Coronary artery (tissue), 2 donors: ENCODE results near the gene CHD5.

ENCODE experiments used
- DNase-seq: peaks from one replicate; pipeline ENCODE4 v3.0.0-alpha.2; 2017; ENCODE audit warnings: low spot score
- H3K27ac ChIP-seq, 2 donors: fragments of 200-600 bp; sonication (generic); one replicate each; pipeline ENCODE4 v1.5.1; 2016 to 2019
- H3K4me3 ChIP-seq: fragments of 200-600 bp; sonication (generic); 2 replicates; pipeline ENCODE4 v1.5.1; 2016; ENCODE audit warnings: mild to moderate bottlenecking, moderate library complexity
- TF ChIP-seq, protein P1 (sequence below): fragments of 200-600 bp; sonication (generic); IDR thresholded peaks from one replicate; pipeline ENCODE4 v1.5.1; 2019; ENCODE audit warnings: antibody characterized with exemption

Gene CHD5

DNA sequence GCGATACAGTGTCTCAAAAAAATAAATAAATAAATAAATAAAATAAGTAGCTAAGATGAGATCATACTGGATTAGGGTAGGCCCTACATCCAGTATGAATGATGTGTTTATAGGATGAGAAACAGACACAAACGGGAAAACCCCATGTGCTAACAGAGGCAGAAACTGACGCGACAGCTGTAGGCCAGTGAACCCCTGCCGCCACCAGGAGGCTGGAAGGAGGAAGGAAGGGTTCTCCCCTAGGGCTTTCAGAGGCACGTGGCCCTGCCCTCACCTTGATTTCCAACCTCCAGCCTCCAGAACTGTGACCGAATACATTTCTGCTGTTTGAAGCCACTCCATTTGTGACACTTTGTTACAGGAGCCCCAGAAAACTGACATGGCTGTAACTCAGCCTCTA lies 38.5 kb downstream of the CHD5 start:
- H3K4me3 ChIP-seq: no peak overlapping the region
- DNase-seq: no peak
- H3K27ac ChIP-seq: no peak overlapping the region
- TF ChIP-seq, protein P1, sequence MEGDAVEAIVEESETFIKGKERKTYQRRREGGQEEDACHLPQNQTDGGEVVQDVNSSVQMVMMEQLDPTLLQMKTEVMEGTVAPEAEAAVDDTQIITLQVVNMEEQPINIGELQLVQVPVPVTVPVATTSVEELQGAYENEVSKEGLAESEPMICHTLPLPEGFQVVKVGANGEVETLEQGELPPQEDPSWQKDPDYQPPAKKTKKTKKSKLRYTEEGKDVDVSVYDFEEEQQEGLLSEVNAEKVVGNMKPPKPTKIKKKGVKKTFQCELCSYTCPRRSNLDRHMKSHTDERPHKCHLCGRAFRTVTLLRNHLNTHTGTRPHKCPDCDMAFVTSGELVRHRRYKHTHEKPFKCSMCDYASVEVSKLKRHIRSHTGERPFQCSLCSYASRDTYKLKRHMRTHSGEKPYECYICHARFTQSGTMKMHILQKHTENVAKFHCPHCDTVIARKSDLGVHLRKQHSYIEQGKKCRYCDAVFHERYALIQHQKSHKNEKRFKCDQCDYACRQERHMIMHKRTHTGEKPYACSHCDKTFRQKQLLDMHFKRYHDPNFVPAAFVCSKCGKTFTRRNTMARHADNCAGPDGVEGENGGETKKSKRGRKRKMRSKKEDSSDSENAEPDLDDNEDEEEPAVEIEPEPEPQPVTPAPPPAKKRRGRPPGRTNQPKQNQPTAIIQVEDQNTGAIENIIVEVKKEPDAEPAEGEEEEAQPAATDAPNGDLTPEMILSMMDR: no peak

DNA sequence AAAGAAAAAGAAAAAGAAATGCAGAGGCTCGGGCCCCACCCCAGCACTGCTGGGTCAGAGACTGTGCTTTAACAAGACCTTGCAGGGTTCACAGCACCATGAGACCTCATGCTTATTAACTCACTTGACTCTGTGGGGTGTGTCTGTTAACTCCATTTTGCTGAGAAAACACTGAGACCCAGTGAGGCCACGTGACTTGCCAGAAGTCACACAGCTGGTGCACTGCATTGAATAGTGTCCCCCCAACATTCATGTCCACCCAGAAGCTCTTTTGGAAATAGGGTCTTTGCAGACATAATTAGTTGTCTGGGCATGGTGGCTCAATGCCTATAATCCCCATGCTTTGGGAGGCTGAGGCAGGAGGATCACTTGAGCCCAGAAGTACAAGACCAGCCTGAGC lies 39.7 kb downstream of the CHD5 start:
- no peak overlapping the region for H3K4me3 ChIP-seq
- TF ChIP-seq, protein P1: no peak
- no peak for DNase-seq
- no peak overlapping the region for H3K27ac ChIP-seq

DNA sequence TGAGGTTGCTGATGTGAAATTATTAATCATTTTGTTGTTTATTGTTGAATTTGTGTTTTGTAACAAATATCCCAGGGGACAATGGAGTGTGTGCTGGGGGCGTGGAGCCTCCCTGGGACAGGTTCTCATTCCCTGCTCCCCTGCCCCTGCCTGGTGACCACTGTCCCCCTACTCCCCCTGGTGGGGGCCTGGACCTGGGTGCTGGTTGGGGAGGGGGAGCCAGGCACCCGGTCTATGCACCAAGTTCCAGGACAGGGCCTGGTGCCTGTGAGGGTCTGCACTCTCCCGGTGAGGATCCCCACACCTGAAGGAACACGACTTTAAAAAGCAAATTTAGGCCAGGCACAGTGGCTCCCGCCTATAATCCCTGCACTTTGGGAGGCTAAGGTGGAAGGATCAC lies 42.4 kb downstream of the CHD5 start:
- DNase-seq: no peak
- TF ChIP-seq, protein P1: no peak
- H3K4me3 ChIP-seq: no peak overlapping the region
- no peak overlapping the region for H3K27ac ChIP-seq

DNA sequence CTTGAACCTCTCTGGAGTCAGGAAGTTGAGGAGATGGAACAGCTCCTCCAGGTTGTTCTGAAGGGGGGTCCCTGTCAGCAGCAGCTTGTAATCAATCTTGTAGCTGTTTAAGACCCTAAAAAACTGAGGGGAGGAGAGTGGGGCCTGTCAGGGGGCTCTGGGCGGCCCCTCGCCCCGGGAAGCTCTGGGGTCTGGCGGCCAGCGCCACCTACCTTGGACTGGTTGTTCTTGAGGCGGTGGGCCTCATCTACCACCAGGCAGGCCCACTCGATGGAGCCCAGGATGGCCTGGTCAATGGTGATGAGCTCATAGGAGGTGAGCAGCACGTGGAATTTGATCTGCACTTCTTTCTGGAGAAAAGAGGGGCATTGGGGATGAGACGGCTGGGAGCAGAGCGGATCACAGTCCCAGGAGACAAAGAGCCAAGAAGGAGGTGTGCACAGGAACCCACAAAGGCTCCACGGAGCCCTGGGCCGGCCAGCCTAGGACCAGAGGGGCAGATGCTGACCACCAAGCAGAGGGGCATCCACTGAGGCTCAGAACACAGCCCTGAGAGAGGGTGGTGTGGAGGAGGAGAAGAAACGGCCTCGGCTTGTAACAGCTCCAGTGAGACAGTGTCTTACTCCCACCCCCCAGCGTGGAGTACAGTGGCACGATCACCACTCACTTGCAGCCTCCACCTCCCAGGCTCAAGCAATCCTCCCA lies 43.5 kb downstream of the CHD5 start:
- TF ChIP-seq, protein P1: no peak
- Histone ChIP-seq H3K27ac (no peak overlapping the region), H3K4me3 (no peak overlapping the region)
- no peak for DNase-seq

DNA sequence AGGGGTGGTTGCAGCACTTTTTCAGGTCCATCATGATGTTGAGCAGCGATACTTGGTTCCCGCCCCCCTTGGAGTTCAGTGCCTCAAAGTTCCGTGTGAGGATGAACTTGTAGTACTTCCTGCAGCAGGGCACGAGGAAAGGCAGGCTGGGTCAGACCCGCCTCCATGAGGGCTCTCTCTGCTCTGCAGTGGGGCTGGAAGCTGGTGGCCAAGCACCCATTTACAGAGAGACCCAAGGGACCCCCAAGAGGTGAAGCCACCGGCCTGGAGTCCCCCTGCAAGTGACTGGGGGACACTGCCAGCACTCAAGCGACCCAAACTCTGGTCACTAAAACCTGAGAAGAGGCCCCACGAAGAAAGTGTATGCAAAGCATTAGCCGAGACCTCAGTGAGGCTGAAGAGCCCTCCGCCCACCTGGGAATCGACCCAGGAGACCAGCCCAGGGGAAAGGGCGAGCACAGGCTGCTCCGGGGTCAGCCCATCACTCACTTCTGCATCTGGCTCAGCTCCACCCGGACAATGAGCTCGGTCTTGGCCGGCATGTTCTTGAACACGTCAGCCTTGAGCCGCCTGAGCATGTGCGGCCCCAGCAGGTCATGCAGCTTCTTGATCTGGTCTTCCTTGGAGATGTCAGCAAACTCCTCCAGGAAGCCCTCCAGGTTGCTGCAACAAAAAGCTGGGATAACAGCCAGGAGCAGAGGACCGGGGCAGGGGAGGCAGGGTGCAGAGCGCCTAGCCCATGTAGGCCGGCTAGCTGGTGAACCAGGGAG lies 45.2 kb downstream of the CHD5 start:
- DNase-seq: no peak

DNA sequence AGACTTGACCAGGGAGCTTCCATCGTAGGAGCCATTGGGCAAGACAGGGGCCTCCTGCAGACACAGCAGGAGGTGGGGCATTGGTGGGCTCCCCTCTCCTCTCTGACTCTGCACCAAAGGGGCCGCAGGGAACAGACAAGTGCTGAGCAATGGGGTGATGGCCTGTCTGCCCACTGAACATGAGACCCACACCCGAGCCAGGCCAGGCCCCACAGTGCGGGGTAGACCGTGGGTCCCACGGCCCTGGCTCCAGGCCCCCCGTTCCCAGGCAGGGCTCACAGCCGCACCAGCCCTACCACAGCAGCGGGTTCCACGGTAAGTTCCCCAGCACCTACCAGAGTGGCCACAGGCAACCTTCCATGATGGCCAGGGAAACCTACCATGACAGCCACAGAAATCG lies 45.9 kb downstream of the CHD5 start:
- no peak for DNase-seq
- no peak overlapping the region for H3K4me3 ChIP-seq
- H3K27ac ChIP-seq: no peak overlapping the region
- TF ChIP-seq, protein P1: no peak

More for the DNA sequence above, 45.2 kb downstream of the CHD5 start:
- no peak overlapping the region for H3K27ac ChIP-seq
- H3K4me3 ChIP-seq: no peak overlapping the region
- TF ChIP-seq, protein P1: no peak
